GM12878 (cell line): Measurements from ENCODE around the gene PPP1R1B. TPM values are rescaled to one million over a fixed set of nuclear protein-coding genes. Genes with fewer than 3 reads are reported as not detected.

Experiments
- ATAC-seq: fragments of 200-7000 bp; cut with Tn5 transposase; 3 replicates; pipeline ENCODE4 v1.9.1; 2020; ENCODE audit warnings: mild to moderate bottlenecking, moderate library complexity
- BruUV-seq: library from RNA; stranded (reverse); fragments of 400-500 nt; replicated peaks from 2 replicates; lab custom pipeline; 2021; lab: Mats Ljungman, UMichigan
- CTCF ChIA-PET: fragments of 300-600 bp; sonication (Branson Sonifier 250); formaldehyde crosslinking; extraction: SDS; loops from one replicate; lab custom pipeline; 2021; ENCODE audit warnings: inconsistent platforms; lab: Yijun Ruan, JAX
- POLR2A ChIA-PET: fragments of 350-600 bp; formaldehyde crosslinking; extraction: SDS; loops from one replicate; lab custom pipeline; 2021; ENCODE audit warnings: inconsistent platforms; lab: Charles Lee
- RAD21 ChIA-PET: fragments of 300-600 bp; sonication (Branson Sonifier 250); formaldehyde crosslinking; loops from one replicate; lab custom pipeline; 2023; ENCODE audit warnings: antibody characterized with exemption; ENCODE audit not compliant: unreplicated experiment; lab: Charles Lee
- SMC1A ChIA-PET: fragments of 300-600 bp; sonication (Branson Sonifier 250); formaldehyde crosslinking; loops from one replicate; lab custom pipeline; 2023; ENCODE audit not compliant: unreplicated experiment, uncharacterized antibody; lab: Charles Lee
- DNase-seq: peaks from one replicate; pipeline ENCODE4 v3.0.0-alpha.2; 2011; ENCODE audit warnings: low read depth, low spot score
- FAIRE-seq: peaks from 3 replicates; lab custom pipeline; 2011; peaks lifted over from hg19 to GRCh38; lab: Jason Lieb, UNC
- H2AFZ ChIP-seq: 2 replicates; pipeline ENCODE4 v1.6.0; 2011; ENCODE audit warnings: low read depth, low read length, control low read depth; ENCODE audit not compliant: control insufficient read depth
- H3K27ac ChIP-seq: 2 replicates; pipeline ENCODE4 v1.5.1; 2011; ENCODE audit warnings: control low read depth; ENCODE audit not compliant: control insufficient read depth, insufficient read depth
- H3K27me3 ChIP-seq, 2 experiments: replicated peaks in 1 of 2; 2 replicates each; pipeline versions ENCODE4 v1.6.0 to v1.6.1; 2011; ENCODE audit warnings: low read length in 1 of 2; ENCODE audit not compliant: control insufficient read depth in 2 of 2, insufficient read depth in 2 of 2
- H3K36me3 ChIP-seq, 2 experiments: 2 replicates each; pipeline ENCODE4 v1.5.1; 2011; ENCODE audit warnings: low read length in 1 of 2; ENCODE audit not compliant: control insufficient read depth in 2 of 2, insufficient read depth in 2 of 2
- H3K4me1 ChIP-seq: 2 replicates; pipeline ENCODE4 v1.6.1; 2011; ENCODE audit warnings: mild to moderate bottlenecking, low read length, moderate library complexity, mixed read lengths; ENCODE audit not compliant: control insufficient read depth, insufficient read depth
- H3K4me2 ChIP-seq: 2 replicates; pipeline ENCODE4 v1.6.0; 2011; ENCODE audit warnings: control low read depth; ENCODE audit not compliant: control insufficient read depth, insufficient read depth
- H3K4me3 ChIP-seq: fragments of 200-600 bp; sonication (generic); 2 replicates; pipeline ENCODE4 v1.5.1; 2016
- H3K79me2 ChIP-seq: 2 replicates; pipeline ENCODE4 v1.6.0; 2011; ENCODE audit warnings: low read length; ENCODE audit not compliant: control insufficient read depth, insufficient read depth
- H3K9ac ChIP-seq: 2 replicates; pipeline ENCODE4 v1.8.0; 2011; ENCODE audit warnings: low read length, control low read depth, mixed read lengths; ENCODE audit not compliant: control insufficient read depth, insufficient read depth
- H3K9me3 ChIP-seq: replicated peaks from 3 replicates; pipeline ENCODE4 v1.5.1; 2011; ENCODE audit warnings: mild to moderate bottlenecking, low read length; ENCODE audit not compliant: control insufficient read depth, insufficient read depth
- H4K20me1 ChIP-seq: 2 replicates; pipeline ENCODE4 v1.6.0; 2011; ENCODE audit not compliant: control insufficient read depth, insufficient read depth
- DPF2 ChIP-seq: fragments of 450-650 bp; IDR thresholded peaks from 2 replicates; pipeline ENCODE4 v1.6.1; 2017; ENCODE audit warnings: mild to moderate bottlenecking
- EP300 ChIP-seq, 2 experiments: fragments of 150-350 bp in 1 of 2; IDR thresholded peaks; 2 replicates each; pipeline ENCODE4 v1.6.1; 2011 to 2012; ENCODE audit warnings: low read depth in 2 of 2, low read length in 2 of 2, borderline replicate concordance in 1 of 2, improper control_type of control experiment in 1 of 2, inconsistent platforms in 1 of 2; ENCODE audit not compliant: control insufficient read depth in 1 of 2
- ETV6 ChIP-seq, 2 experiments: fragments of 450-650 bp in 1 of 2; IDR thresholded peaks in 1 of 2; conservative IDR thresholded peaks in 1 of 2; 2 replicates each; pipeline ENCODE4 v1.6.1; 2014; ENCODE audit warnings: antibody characterized with exemption in 1 of 2, borderline replicate concordance in 1 of 2, low read depth in 1 of 2, mild to moderate bottlenecking in 1 of 2, moderate library complexity in 1 of 2
- HDAC2 ChIP-seq: fragments of 200-600 bp; sonication (generic); IDR thresholded peaks from 2 replicates; pipeline ENCODE4 v1.6.1; 2017
- JUND ChIP-seq: IDR thresholded peaks from 2 replicates; pipeline ENCODE4 v1.6.1; 2012; ENCODE audit warnings: low read depth, mild to moderate bottlenecking, low read length, improper control_type of control experiment, moderate library complexity
- PAX5 ChIP-seq: IDR thresholded peaks from 2 replicates; pipeline ENCODE4 v1.6.1; 2011; ENCODE audit warnings: low read depth, low read length, borderline replicate concordance
- RAD21 ChIP-seq: IDR thresholded peaks from 2 replicates; pipeline ENCODE4 v1.6.1; 2011; ENCODE audit warnings: mild to moderate bottlenecking, low read depth, low read length, moderate library complexity; ENCODE audit not compliant: insufficient read depth
- SIX5 ChIP-seq: IDR thresholded peaks from 2 replicates; pipeline ENCODE4 v1.6.1; 2011; ENCODE audit warnings: mild to moderate bottlenecking, low read depth, low read length, moderate library complexity; ENCODE audit not compliant: severe bottlenecking
- ZZZ3 ChIP-seq: IDR thresholded peaks from 2 replicates; pipeline ENCODE4 v1.6.1; 2011; ENCODE audit warnings: low read depth; ENCODE audit not compliant: control insufficient read depth, insufficient read length
- WGBS: methylation state at CpG from one replicate; pipeline ENCODE4 v1.1.6; 2016; ENCODE audit warnings: low lambda C conversion rate; ENCODE audit not compliant: insufficient replicate concordance, insufficient coverage; ENCODE audit errors: missing lambda C conversion rate; 5-methylcytosine and 5-hydroxymethylcytosine counted together
- in situ Hi-C: fragments of 300-500 bp; cut with MboI; formaldehyde crosslinking; loops from 9 replicates; pipeline ENCODE4 v1.14.3; 2018; ENCODE audit warnings: mixed read lengths
- intact Hi-C: fragments of 100-400 bp; cut with micrococcal nuclease; formaldehyde crosslinking; loops from one replicate; pipeline ENCODE4 v1.14.2; 2022; ENCODE audit not compliant: unreplicated experiment
- polyA plus RNA-seq, 11 experiments: library from polyadenylated mRNA; depleted of rRNA in 4 of 11; unstranded in 6 of 11; stranded (reverse) in 5 of 11; fragments of >200 nt; fragmentation: Nextera tagmentation in 4 of 11; fragmentation: Illumina TruSeq in 1 of 11; extraction: Ambion mirVana in 4 of 11; extraction: Trizol in 1 of 11; gene quantifications; 1 replicate in 1 of 11; 2 replicates in 10 of 11; pipeline versions ENCODE4 v1.2.1 to v1.2.3, GENCODE V29; 2011 to 2016; ENCODE audit warnings: inconsistent platforms in 2 of 11, missing spikeins in 2 of 11, low read depth in 1 of 11
- total RNA-seq, 4 experiments: library from RNA; depleted of rRNA in 3 of 4; stranded (reverse); fragments of >200 nt in 3 of 4; fragmentation: Illumina TruSeq in 1 of 4; extraction: Trizol in 1 of 4; gene quantifications; 2 replicates each; pipeline versions ENCODE4 v1.2.1 to v1.2.3, GENCODE V29; 2013 to 2021
- TF ChIP-seq, protein P1 (sequence below): fragments of 150-350 bp; IDR thresholded peaks from 2 replicates; pipeline ENCODE4 v1.6.1; 2014; ENCODE audit warnings: mild to moderate bottlenecking, low read depth, low read length
- TF ChIP-seq, protein P2 (sequence below): IDR thresholded peaks from 2 replicates; pipeline ENCODE4 v1.6.1; 2011; ENCODE audit warnings: borderline replicate concordance, low read depth, mild to moderate bottlenecking, moderate library complexity, low read length; ENCODE audit not compliant: insufficient read depth, poor library complexity, severe bottlenecking
- TF ChIP-seq, protein P3 (sequence below), 3 experiments: IDR thresholded peaks in 2 of 3; conservative IDR thresholded peaks in 1 of 3; 2 replicates each; pipeline ENCODE4 v1.5.1; 2011; ENCODE audit warnings: low read depth in 3 of 3, low read length in 3 of 3, mild to moderate bottlenecking in 3 of 3, control low read depth in 2 of 3, moderate library complexity in 2 of 3, inconsistent platforms in 1 of 3, mixed read lengths in 1 of 3; ENCODE audit not compliant: control insufficient read depth in 2 of 3, insufficient read depth in 1 of 3; ENCODE audit errors: extremely low read depth in 1 of 3

PPP1R1B gene
- total and polyA plus RNA-seq, 10 of the 15 experiments (the other 5 are each of a cell fraction or from before 2014, with no cell fraction given) = 0.08 TPM; not detected in 9

DNA sequence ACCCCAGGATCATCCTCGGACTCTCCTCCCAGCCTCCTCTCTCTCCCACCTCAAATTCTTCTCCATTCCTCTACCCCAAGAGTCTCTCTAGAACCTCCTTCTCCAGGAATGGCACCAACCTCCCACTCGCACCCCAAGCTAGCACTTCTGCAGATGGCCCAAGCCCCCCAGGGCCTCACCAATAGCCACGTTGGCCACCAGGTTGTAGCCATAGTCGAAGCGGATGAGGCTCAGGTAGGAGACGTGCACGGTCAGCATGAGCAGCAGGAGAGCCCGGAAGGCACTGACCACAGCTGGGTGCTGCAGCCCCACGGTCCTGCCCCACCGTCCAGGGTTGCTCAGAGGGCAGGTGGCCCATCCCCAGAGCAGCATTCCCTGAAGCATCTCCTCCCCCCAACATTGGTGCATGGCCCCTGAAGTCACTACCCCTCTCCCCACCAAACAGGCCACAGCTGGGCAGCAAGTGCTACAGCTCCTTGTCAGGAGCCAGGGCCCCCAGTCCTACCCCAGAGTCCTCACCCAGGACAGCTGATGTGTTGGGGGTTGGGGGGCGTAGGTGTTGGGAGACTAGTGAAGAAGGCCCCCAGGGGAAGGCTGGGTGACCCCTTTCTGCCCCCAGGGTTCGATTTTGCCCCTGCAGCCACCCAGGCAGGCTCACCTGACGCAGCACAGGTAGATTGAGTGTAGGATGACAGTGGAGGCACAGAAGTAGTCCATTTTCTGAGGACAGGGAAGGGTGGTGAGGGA is 46.8 kb downstream of the PPP1R1B start (continued):
- TF ChIP-seq RAD21 (no peak), HDAC2 (no peak), DPF2 (no peak)

DNA sequence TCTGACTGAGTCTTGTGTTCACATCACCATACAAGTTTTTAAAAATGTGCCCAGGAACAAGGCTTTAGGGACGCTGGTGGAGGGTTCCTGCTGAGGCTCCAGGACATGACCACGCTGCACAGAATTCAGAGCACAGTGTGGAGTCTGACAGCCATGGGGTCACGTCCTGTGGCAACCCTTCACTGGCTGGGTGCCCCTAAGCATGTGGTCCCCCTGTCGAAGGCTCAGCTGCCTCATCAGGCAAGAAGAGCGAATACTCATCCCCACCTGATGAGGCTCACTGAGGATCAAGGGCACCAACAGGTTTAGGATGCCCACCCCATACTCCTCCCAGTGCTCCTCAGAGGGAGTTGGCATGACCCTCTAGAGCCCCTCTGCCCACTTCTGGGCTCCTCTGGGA is 47.4 kb downstream of the PPP1R1B start:
- ChIA-PET SMC1A (interaction anchor here (0.8 to 2.0 kb wide), 4 partner anchors 14 to 56 kb away, joined by 4 to 11 read pairs (median 4); partner anchors contain the start of genes MIEN1 and PGAP3), POLR2A (interaction anchor here (1.1 to 2.6 kb wide), 2 partner anchors 14 to 190 kb away, joined by 3 to 9 read pairs; partner anchors contain the start of genes IKZF3 and PGAP3), CTCF (interaction anchor here (1.1 to 9.1 kb wide), 6 partner anchors 14 to 57 kb away, joined by 3 to 114 read pairs (median 30); partner anchors contain the start of genes MIEN1 and PGAP3), RAD21 (interaction anchor here (0.8 to 3.1 kb wide), 5 partner anchors 13 to 56 kb away, joined by 3 to 9 read pairs (median 6); partner anchors contain the start of genes MIEN1 and PGAP3)
- H3K9me3 ChIP-seq = no peaks in the 10 kb centered on the region
- WGBS = 40% methylated on average over 5 of the region's 5 CpGs
- ATAC-seq = no peak
- FAIRE-seq = no peak
- BruUV-seq = no TSS peak
- peaks cover 26% of the 10 kb centered on the region for H3K4me1 ChIP-seq
- no peak overlapping the region for H3K4me2 ChIP-seq
- no peaks in the 10 kb centered on the region for H4K20me1 ChIP-seq
- no peaks in the 10 kb centered on the region for H3K79me2 ChIP-seq
- no peak overlapping the region for H3K4me3 ChIP-seq
- no peaks in the 10 kb centered on the region for H3K36me3 ChIP-seq
- no peaks in the 10 kb centered on the region; a peak in 2 of 4 replicates for H3K27me3 ChIP-seq
- H2AFZ ChIP-seq = no peak overlapping the region
- DNase-seq = no peak
- H3K9ac ChIP-seq = no peak overlapping the region
- H3K27ac ChIP-seq = no peak overlapping the region
- in situ Hi-C loops = no loop called here
- TF ChIP-seq ZZZ3 (no peak), EP300 (IDR thresholded peaks at IDR 0.05; ENCODE audit: borderline replicate concordance in 1 of 2, control insufficient read depth in 1 of 2, low read depth in 2 of 2, low read length in 2 of 2) (no peak), JUND (no peak), PAX5 (no peak), SIX5 (no peak), ETV6 (conservative IDR thresholded peaks at IDR 0.05 in 1 of 2, IDR thresholded peaks at IDR 0.05 in 1 of 2; ENCODE audit: borderline replicate concordance in 1 of 2, low read depth in 1 of 2) (no peak)
- TF ChIP-seq, protein P1, sequence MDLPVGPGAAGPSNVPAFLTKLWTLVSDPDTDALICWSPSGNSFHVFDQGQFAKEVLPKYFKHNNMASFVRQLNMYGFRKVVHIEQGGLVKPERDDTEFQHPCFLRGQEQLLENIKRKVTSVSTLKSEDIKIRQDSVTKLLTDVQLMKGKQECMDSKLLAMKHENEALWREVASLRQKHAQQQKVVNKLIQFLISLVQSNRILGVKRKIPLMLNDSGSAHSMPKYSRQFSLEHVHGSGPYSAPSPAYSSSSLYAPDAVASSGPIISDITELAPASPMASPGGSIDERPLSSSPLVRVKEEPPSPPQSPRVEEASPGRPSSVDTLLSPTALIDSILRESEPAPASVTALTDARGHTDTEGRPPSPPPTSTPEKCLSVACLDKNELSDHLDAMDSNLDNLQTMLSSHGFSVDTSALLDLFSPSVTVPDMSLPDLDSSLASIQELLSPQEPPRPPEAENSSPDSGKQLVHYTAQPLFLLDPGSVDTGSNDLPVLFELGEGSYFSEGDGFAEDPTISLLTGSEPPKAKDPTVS = no peak
- TF ChIP-seq, protein P2, sequence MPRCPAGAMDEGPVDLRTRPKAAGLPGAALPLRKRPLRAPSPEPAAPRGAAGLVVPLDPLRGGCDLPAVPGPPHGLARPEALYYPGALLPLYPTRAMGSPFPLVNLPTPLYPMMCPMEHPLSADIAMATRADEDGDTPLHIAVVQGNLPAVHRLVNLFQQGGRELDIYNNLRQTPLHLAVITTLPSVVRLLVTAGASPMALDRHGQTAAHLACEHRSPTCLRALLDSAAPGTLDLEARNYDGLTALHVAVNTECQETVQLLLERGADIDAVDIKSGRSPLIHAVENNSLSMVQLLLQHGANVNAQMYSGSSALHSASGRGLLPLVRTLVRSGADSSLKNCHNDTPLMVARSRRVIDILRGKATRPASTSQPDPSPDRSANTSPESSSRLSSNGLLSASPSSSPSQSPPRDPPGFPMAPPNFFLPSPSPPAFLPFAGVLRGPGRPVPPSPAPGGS = no peak
- TF ChIP-seq, protein P3, sequence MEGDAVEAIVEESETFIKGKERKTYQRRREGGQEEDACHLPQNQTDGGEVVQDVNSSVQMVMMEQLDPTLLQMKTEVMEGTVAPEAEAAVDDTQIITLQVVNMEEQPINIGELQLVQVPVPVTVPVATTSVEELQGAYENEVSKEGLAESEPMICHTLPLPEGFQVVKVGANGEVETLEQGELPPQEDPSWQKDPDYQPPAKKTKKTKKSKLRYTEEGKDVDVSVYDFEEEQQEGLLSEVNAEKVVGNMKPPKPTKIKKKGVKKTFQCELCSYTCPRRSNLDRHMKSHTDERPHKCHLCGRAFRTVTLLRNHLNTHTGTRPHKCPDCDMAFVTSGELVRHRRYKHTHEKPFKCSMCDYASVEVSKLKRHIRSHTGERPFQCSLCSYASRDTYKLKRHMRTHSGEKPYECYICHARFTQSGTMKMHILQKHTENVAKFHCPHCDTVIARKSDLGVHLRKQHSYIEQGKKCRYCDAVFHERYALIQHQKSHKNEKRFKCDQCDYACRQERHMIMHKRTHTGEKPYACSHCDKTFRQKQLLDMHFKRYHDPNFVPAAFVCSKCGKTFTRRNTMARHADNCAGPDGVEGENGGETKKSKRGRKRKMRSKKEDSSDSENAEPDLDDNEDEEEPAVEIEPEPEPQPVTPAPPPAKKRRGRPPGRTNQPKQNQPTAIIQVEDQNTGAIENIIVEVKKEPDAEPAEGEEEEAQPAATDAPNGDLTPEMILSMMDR (IDR thresholded peaks at IDR 0.05 in 2 of 3, conservative IDR thresholded peaks at IDR 0.05 in 1 of 3; ENCODE audit: control insufficient read depth in 2 of 3, extremely low read depth in 1 of 3, insufficient read depth in 1 of 3, low read depth in 3 of 3, low read length in 3 of 3) = no peak
- TF ChIP-seq, all 136 proteins: peak for 0
- intact Hi-C loops = no loop called here
